Measurements from ENCODE around the gene CHSY3. TPM values are rescaled to one million over a fixed set of nuclear protein-coding genes. Genes with fewer than 3 reads are reported as not detected.

Gene CHSY3
- total and polyA plus RNA-seq, 2 donors (not counting 1 experiment from before 2014, with no cell fraction given) = 0.51 to 0.99 TPM

DNA sequence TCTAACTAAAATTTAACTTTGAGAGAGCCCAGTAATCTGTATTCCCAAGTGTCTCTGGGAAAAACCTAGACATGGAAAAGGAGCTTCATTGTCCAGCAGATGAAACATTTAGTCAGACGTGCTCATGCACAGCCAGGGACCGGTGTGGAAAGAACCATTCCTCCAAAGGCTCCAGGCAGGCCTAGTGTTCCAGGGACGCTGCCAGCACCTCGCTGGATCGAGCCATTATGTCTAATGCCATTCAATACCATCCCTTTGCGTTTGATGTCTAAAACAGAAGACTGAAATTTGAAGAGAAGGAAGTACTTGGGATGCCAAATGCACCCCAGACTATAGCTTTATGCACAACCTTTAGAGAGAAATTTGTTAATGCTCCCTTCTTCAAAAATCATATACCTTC is 1.4 kb upstream of the CHSY3 start:
- Histone ChIP-seq H3K36me3 (ENCODE audit: control insufficient read depth, insufficient read depth, low read length) (no peaks in the 10 kb centered on the region), H3K4me3 (replicated peaks in 1 of 4; ENCODE audit: control extremely low read depth in 1 of 4, insufficient read depth in 1 of 4, low read depth in 3 of 4, low read length in 4 of 4) (no peak overlapping the region), H3K4me2 (ENCODE audit: extremely low read depth, insufficient read depth, low read length) (no peak overlapping the region), H3K9me3 (ENCODE audit: control insufficient read depth, insufficient read depth, low read depth, low read length) (no peaks in the 10 kb centered on the region), H3K27ac (ENCODE audit: insufficient read depth, low read length) (no peak overlapping the region), H3K27me3 (ENCODE audit: control insufficient read depth, insufficient read depth, low read length) (peaks cover 5% of the 10 kb centered on the region), H3K9ac (ENCODE audit: insufficient read depth, low read length) (no peak overlapping the region), H3K4me1 (ENCODE audit: control insufficient read depth, extremely low read depth, insufficient read depth, low read length) (peaks cover 9% of the 10 kb centered on the region), H4K20me1 (ENCODE audit: control insufficient read depth, extremely low read depth, insufficient read depth, low read length) (no peaks in the 10 kb centered on the region), H3K79me2 (ENCODE audit: control insufficient read depth, insufficient read depth, low read length) (no peaks in the 10 kb centered on the region), H2AFZ (ENCODE audit: low read length) (no peak overlapping the region)
- DNase-seq (ENCODE audit: low read depth in 2 of 2) = no peak
- TF ChIP-seq EZH2 (IDR thresholded peaks at IDR 0.05; ENCODE audit: low read length, missing control alignments) = no peak
- TF ChIP-seq, protein P1, sequence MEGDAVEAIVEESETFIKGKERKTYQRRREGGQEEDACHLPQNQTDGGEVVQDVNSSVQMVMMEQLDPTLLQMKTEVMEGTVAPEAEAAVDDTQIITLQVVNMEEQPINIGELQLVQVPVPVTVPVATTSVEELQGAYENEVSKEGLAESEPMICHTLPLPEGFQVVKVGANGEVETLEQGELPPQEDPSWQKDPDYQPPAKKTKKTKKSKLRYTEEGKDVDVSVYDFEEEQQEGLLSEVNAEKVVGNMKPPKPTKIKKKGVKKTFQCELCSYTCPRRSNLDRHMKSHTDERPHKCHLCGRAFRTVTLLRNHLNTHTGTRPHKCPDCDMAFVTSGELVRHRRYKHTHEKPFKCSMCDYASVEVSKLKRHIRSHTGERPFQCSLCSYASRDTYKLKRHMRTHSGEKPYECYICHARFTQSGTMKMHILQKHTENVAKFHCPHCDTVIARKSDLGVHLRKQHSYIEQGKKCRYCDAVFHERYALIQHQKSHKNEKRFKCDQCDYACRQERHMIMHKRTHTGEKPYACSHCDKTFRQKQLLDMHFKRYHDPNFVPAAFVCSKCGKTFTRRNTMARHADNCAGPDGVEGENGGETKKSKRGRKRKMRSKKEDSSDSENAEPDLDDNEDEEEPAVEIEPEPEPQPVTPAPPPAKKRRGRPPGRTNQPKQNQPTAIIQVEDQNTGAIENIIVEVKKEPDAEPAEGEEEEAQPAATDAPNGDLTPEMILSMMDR (conservative IDR thresholded peaks at IDR 0.05 in 1 of 2, IDR thresholded peaks at IDR 0.05 in 1 of 2; ENCODE audit: low read depth in 1 of 2, low read length in 2 of 2) = no peak

DNA sequence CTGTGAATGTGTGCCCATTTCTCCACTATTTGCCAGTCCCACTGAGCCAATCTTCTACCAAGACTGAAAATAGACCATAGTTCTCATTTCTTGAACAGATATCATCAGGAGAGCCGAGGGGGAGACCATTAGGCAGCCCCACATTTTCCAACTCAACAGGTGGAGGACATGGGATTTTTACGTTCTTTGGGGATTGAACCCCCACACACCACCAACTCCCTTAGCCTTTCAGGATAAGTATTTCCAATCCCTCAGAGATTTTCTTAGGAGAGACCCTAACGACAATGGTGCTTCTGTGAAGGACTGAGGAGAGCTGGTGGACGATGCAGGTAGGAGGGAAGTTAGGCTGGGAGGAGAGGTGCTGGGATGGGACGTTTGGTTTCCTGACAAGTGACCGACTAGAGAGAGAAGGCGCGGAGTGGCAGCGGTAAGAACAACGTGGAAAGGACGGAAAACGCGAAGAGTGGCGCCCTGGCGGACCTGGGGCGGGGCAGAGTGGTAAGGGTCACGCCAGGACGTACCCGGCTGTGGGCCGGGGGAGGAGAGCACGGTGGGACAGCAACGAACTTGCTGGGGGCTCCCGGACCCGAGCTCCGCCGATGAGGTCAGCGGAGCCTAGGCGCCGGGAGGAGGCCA is 681 bp upstream of the CHSY3 start:
- no peaks in the 10 kb centered on the region for H3K9me3 ChIP-seq (ENCODE audit: control insufficient read depth, insufficient read depth, low read depth, low read length)
- no peak for TF ChIP-seq EZH2 (IDR thresholded peaks at IDR 0.05; ENCODE audit: low read length, missing control alignments)
- TF ChIP-seq, protein P1 (conservative IDR thresholded peaks at IDR 0.05 in 1 of 2, IDR thresholded peaks at IDR 0.05 in 1 of 2; ENCODE audit: low read depth in 1 of 2, low read length in 2 of 2) = no peak
- peak overlapping the region; percentile 26 to 57 (median 48) for H3K4me3 ChIP-seq (replicated peaks in 1 of 4; ENCODE audit: control extremely low read depth in 1 of 4, insufficient read depth in 1 of 4, low read depth in 3 of 4, low read length in 4 of 4)
- peaks cover 9% of the 10 kb centered on the region for H3K4me1 ChIP-seq (ENCODE audit: control insufficient read depth, extremely low read depth, insufficient read depth, low read length)
- H3K9ac ChIP-seq (ENCODE audit: insufficient read depth, low read length) = peak overlapping the region; percentile 13
- H3K27me3 ChIP-seq (ENCODE audit: control insufficient read depth, insufficient read depth, low read length) = peaks cover 5% of the 10 kb centered on the region
- H2AFZ ChIP-seq (ENCODE audit: low read length) = peak overlapping the region; percentile 83
- peak overlapping the region; percentile 71 for H3K4me2 ChIP-seq (ENCODE audit: extremely low read depth, insufficient read depth, low read length)
- no peak overlapping the region for H3K27ac ChIP-seq (ENCODE audit: insufficient read depth, low read length)
- H4K20me1 ChIP-seq (ENCODE audit: control insufficient read depth, extremely low read depth, insufficient read depth, low read length) = no peaks in the 10 kb centered on the region
- no peaks in the 10 kb centered on the region for H3K36me3 ChIP-seq (ENCODE audit: control insufficient read depth, insufficient read depth, low read length)
- no peaks in the 10 kb centered on the region for H3K79me2 ChIP-seq (ENCODE audit: control insufficient read depth, insufficient read depth, low read length)
- DNase-seq (ENCODE audit: low read depth in 2 of 2) = no peak

DNA sequence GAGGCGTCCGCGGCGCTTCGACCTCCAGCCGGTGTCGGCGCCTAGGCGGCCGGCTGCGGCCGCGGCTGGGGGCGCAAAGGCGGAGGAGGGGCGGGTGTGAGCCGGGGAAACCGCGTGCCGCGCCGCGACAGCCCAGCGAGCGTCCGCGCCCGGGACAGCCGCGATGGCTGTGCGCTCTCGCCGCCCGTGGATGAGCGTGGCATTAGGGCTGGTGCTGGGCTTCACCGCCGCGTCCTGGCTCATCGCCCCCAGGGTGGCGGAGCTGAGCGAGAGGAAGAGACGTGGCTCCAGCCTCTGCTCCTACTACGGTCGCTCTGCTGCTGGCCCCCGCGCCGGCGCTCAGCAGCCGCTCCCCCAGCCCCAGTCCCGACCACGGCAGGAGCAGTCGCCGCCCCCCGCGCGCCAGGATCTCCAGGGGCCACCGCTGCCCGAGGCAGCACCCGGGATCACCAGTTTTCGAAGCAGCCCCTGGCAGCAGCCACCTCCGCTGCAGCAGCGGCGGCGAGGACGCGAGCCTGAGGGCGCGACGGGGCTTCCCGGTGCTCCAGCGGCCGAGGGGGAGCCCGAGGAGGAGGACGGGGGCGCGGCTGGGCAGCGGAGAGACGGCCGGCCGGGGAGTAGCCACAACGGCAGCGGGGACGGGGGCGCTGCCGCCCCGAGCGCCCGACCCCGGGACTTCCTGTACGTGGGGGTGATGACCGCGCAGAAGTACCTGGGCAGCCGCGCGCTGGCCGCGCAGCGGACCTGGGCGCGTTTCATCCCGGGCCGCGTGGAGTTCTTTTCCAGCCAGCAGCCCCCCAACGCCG is 605 bp downstream of the CHSY3 start:
- no peaks in the 10 kb centered on the region for H3K79me2 ChIP-seq (ENCODE audit: control insufficient read depth, insufficient read depth, low read length)
- TF ChIP-seq, protein P1 (conservative IDR thresholded peaks at IDR 0.05 in 1 of 2, IDR thresholded peaks at IDR 0.05 in 1 of 2; ENCODE audit: low read depth in 1 of 2, low read length in 2 of 2) = no peak
- no peak for TF ChIP-seq EZH2 (IDR thresholded peaks at IDR 0.05; ENCODE audit: low read length, missing control alignments)
- no peaks in the 10 kb centered on the region for H3K36me3 ChIP-seq (ENCODE audit: control insufficient read depth, insufficient read depth, low read length)
- H2AFZ ChIP-seq (ENCODE audit: low read length) = peak overlapping the region; percentile 14
- peak overlapping the region; percentile 43 to 61 (median 56) for H3K4me3 ChIP-seq (replicated peaks in 1 of 4; ENCODE audit: control extremely low read depth in 1 of 4, insufficient read depth in 1 of 4, low read depth in 3 of 4, low read length in 4 of 4)
- peaks cover 9% of the 10 kb centered on the region for H3K4me1 ChIP-seq (ENCODE audit: control insufficient read depth, extremely low read depth, insufficient read depth, low read length)
- H3K9ac ChIP-seq (ENCODE audit: insufficient read depth, low read length) = peak overlapping the region; percentile 20
- H3K27ac ChIP-seq (ENCODE audit: insufficient read depth, low read length) = no peak overlapping the region
- H3K9me3 ChIP-seq (ENCODE audit: control insufficient read depth, insufficient read depth, low read depth, low read length) = no peaks in the 10 kb centered on the region
- H3K4me2 ChIP-seq (ENCODE audit: extremely low read depth, insufficient read depth, low read length) = peak overlapping the region; percentile 89
- peaks cover 5% of the 10 kb centered on the region for H3K27me3 ChIP-seq (ENCODE audit: control insufficient read depth, insufficient read depth, low read length)
- H4K20me1 ChIP-seq (ENCODE audit: control insufficient read depth, extremely low read depth, insufficient read depth, low read length) = no peaks in the 10 kb centered on the region
- DNase-seq (ENCODE audit: low read depth in 2 of 2) = peak in 1 of 2 donors; percentile 20

All from fibroblast of lung (primary cell).